DOHH2 (cell line): Measurements from ENCODE around the gene BBS7.

Source experiments
- EZH2phosphoT487 ChIP-seq: fragments of 200-600 bp; sonication (generic); IDR thresholded peaks from 2 replicates; pipeline ENCODE4 v1.6.1; 2017; ENCODE audit warnings: borderline replicate concordance, mild to moderate bottlenecking, antibody characterized with exemption, low read length, moderate library complexity, mixed read lengths
- TF ChIP-seq, protein P1 (sequence below): fragments of 200-600 bp; sonication (generic); IDR thresholded peaks from one replicate; pipeline ENCODE4 v1.5.1; 2014; ENCODE audit warnings: antibody characterized with exemption, mild to moderate bottlenecking, low read depth, low read length; ENCODE audit not compliant: poor library complexity, severe bottlenecking

DNA sequence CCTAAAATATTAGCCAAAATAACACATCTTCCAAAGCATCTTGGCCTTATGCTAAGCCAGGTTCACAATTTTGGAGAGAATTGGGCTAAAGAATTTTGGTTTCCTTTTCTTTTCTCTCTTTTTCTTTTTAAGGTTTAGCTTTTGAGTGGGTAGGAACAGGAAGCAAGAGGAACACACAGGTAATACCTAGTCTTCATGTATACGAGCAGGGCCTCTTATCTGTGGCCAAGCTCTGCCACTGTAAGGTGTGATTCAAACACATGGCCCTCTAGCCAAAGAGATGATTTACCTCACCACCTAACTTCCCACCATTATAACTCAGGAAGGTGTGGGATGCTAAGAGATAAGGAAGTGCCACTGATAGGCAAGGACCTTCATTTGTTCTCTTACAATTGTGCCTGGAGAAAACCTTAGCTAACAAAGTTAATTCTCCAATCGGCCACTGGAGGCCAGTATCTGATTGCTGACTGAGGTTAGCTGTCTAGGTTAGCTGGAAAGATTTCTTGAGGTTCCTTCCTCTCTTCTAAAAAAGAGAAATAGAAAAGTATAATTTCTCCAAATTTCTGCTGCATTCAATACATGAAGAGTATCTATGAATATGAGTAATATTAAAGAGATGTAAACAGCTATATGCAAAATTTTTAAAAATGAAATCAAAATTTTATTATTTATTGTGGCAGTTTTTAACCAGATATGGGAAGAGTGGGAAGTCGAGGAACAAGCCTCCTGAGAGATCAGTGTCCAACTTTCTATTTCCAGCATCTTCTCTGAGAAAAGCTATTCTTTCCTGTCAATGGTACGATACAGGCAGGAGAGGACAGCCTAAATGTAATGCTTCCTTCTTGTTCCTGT is 30.1 kb upstream of the BBS7 start:
- TF ChIP-seq, protein P1, sequence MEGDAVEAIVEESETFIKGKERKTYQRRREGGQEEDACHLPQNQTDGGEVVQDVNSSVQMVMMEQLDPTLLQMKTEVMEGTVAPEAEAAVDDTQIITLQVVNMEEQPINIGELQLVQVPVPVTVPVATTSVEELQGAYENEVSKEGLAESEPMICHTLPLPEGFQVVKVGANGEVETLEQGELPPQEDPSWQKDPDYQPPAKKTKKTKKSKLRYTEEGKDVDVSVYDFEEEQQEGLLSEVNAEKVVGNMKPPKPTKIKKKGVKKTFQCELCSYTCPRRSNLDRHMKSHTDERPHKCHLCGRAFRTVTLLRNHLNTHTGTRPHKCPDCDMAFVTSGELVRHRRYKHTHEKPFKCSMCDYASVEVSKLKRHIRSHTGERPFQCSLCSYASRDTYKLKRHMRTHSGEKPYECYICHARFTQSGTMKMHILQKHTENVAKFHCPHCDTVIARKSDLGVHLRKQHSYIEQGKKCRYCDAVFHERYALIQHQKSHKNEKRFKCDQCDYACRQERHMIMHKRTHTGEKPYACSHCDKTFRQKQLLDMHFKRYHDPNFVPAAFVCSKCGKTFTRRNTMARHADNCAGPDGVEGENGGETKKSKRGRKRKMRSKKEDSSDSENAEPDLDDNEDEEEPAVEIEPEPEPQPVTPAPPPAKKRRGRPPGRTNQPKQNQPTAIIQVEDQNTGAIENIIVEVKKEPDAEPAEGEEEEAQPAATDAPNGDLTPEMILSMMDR = peak; percentile 77
- TF ChIP-seq EZH2phosphoT487 = no peak
